OCI-LY3 (cell line): Measurements from ENCODE around the gene SWAP70.

Experiments used
- CTCF ChIP-seq: fragments of 200-600, 300-600 bp; sonication (generic); IDR thresholded peaks from 2 replicates; pipeline ENCODE4 v1.5.1; 2014; ENCODE audit warnings: antibody characterized with exemption, low read length, low read depth
- EZH2phosphoT487 ChIP-seq: fragments of 200-600 bp; shearing (Covaris generic); IDR thresholded peaks from 2 replicates; pipeline ENCODE4 v1.6.1; 2018; ENCODE audit warnings: antibody characterized with exemption, mixed run types, low read depth

- TF ChIP-seq CTCF (no peak), EZH2phosphoT487 (no peak)
Measured at GRCh38 chr11:9717719-9718118, 53.8 kb downstream of the SWAP70 start.
